Measurements from ENCODE around the gene ATN1. TPM values are rescaled to one million over a fixed set of nuclear protein-coding genes. Genes with fewer than 3 reads are reported as not detected.

ATN1 gene
- total RNA-seq, 1 experiment from 2014 or later: 2.2 TPM

- no peak for DNase-seq (ENCODE audit: low spot score)
- in situ Hi-C loops (cut with HindIII; ENCODE audit: low sequenced_read_pairs): no loop called here
These were observed 36.1 kb downstream of the ATN1 start for GRCh38 chr12:6963791-6964413.

- in situ Hi-C loops (cut with HindIII; ENCODE audit: low sequenced_read_pairs): no loop called here
These were observed 36.9 kb downstream of the ATN1 start for GRCh38 chr12:6964605-6965025.

GRCh38 chr12:6965026-6965661 lies 37.4 kb downstream of the ATN1 start:
- peak; percentile 89 for DNase-seq (ENCODE audit: low spot score)
- in situ Hi-C loops (cut with HindIII; ENCODE audit: low sequenced_read_pairs): no loop called here

More at GRCh38 chr12:6964605-6965025, 36.9 kb downstream of the ATN1 start:
- no peak for DNase-seq (ENCODE audit: low spot score)

DNA sequence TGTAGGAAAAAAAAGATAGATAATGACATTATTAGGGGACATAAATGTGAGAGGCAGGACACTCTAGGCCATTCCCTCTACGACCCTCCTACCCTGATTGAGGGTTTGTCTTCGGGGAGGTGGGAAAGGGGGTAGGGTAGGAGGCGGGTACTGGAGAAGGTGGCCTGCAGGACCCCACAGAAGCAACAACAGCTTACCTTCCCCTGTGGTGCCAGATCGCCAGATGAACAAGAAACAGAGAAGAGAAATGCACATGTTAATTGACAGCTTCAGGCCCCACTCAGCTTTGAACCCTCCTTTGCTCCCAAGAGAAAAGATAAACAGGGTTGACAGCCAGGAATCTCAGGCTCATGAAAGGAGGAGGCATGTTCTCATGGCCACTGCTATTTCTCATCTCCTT lies 38.0 kb downstream of the ATN1 start:
- DNase-seq (ENCODE audit: low spot score): no peak
- in situ Hi-C loops (cut with HindIII; ENCODE audit: low sequenced_read_pairs): no loop called here

- DNase-seq (ENCODE audit: low spot score): no peak
- in situ Hi-C loops (cut with HindIII; ENCODE audit: low sequenced_read_pairs): no loop called here
These were observed 38.6 kb downstream of the ATN1 start for GRCh38 chr12:6966351-6966750.

GRCh38 chr12:6967651-6968100 lies 39.9 kb downstream of the ATN1 start:
- in situ Hi-C loops (cut with HindIII; ENCODE audit: low sequenced_read_pairs): no loop called here
- DNase-seq (ENCODE audit: low spot score): no peak

- in situ Hi-C loops (cut with HindIII; ENCODE audit: low sequenced_read_pairs): no loop called here
- no peak for DNase-seq (ENCODE audit: low spot score)
These were observed 40.7 kb downstream of the ATN1 start for GRCh38 chr12:6968426-6968825.

GRCh38 chr12:6970096-6970527 lies 42.4 kb downstream of the ATN1 start:
- in situ Hi-C loops (cut with HindIII; ENCODE audit: low sequenced_read_pairs): no loop called here

GRCh38 chr12:6974180-6974579 lies 46.4 kb downstream of the ATN1 start:
- in situ Hi-C loops (cut with HindIII; ENCODE audit: low sequenced_read_pairs): no loop called here
- DNase-seq (ENCODE audit: low spot score): no peak

More at GRCh38 chr12:6970096-6970527, 42.4 kb downstream of the ATN1 start:
- no peak for DNase-seq (ENCODE audit: low spot score)

- in situ Hi-C loops (cut with HindIII; ENCODE audit: low sequenced_read_pairs): no loop called here
- no peak for DNase-seq (ENCODE audit: low spot score)
These were observed 47.7 kb downstream of the ATN1 start for GRCh38 chr12:6975297-6976032.

DNA sequence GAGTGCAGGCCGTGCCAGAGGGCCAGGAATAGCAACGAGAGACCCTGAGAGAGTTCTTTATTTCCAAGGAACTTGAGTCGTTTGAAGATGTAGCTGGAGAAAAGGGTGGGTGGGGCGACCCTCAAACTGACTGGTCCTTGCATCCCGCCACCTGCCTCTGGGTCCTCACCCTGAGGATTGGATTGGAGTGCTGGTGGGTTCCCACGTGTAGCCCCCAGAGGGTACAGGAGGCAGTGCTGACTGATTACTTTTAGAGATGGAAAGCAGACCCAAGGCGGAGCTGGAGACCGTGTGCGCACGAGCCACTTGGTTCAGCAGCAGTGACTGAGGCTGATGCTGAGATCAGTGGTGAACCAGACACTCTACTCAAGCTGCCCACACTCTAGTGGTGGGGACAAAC lies 49.9 kb downstream of the ATN1 start:
- no peak for DNase-seq (ENCODE audit: low spot score)
- in situ Hi-C loops (cut with HindIII; ENCODE audit: low sequenced_read_pairs): no loop called here

- no peak for DNase-seq (ENCODE audit: low spot score)
- in situ Hi-C loops (cut with HindIII; ENCODE audit: low sequenced_read_pairs): no loop called here
These were observed 50.4 kb downstream of the ATN1 start for GRCh38 chr12:6978188-6978587.

DNA sequence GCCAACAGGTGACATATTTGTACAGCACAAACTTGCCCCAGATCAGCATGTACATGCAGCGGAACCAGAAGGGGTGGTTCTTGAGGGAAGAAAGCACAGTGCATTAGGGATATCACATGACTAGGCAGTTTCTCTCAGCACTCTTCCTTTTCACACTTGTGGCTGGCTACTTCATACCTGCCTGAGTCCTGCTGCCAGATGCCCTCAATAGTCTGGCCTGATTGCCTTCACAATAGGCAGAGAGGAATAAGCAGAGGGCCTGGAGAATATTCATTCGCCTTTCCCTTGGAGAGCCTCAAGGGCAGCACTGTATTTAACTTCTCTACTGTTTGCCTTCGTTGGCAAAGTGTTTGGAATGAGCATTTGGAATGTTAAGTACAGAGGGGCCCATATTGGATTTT lies 50.9 kb downstream of the ATN1 start:
- no peak for DNase-seq (ENCODE audit: low spot score)
- in situ Hi-C loops (cut with HindIII; ENCODE audit: low sequenced_read_pairs): no loop called here

- DNase-seq (ENCODE audit: low spot score): no peak
- in situ Hi-C loops (cut with HindIII; ENCODE audit: low sequenced_read_pairs): no loop called here
These were observed 51.3 kb downstream of the ATN1 start for GRCh38 chr12:6979021-6979420.

GRCh38 chr12:6979453-6979852 lies 51.7 kb downstream of the ATN1 start:
- in situ Hi-C loops (cut with HindIII; ENCODE audit: low sequenced_read_pairs): no loop called here
- DNase-seq (ENCODE audit: low spot score): no peak

DNA sequence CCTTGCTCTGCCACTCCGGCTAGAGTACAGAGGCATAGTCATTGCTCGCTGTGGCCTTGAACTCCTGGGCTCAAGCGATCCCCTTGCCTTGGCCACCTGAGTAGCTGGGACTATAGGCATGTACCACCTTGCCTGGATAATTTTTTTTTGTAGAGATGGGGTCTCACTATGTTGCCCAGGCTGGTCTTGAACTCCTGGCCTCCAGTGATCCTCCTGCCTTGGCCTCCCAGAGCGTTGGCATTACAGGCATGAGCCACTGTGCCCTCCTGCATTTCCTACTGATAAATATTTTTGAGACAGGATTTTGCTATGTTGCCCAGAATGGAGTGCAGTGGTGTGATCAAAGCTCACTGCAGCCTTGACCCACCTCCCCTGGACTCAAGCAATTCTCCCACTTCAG lies 52.3 kb downstream of the ATN1 start:
- in situ Hi-C loops (cut with HindIII; ENCODE audit: low sequenced_read_pairs): no loop called here
- DNase-seq (ENCODE audit: low spot score): no peak

DNA sequence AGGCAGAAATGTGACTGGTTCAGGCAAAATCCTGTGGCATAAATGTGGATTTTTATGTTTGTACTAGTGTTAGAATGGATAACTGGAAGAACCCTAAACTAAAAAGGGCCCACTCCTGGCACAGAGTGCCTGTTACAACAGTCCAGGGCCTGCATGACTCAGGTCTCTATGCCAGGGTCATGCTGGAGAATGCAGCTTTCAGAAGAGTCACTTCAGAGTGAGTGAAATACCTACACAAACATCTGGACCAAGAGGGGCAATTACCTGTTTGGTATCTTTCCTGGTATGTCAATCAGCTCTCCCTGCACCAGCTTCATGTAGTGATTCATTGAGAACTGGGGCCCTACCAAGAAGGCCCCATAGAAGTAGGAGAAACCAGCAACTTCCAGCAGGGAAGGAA lies 53.0 kb downstream of the ATN1 start:
- DNase-seq (ENCODE audit: low spot score): no peak
- in situ Hi-C loops (cut with HindIII; ENCODE audit: low sequenced_read_pairs): no loop called here

DNA sequence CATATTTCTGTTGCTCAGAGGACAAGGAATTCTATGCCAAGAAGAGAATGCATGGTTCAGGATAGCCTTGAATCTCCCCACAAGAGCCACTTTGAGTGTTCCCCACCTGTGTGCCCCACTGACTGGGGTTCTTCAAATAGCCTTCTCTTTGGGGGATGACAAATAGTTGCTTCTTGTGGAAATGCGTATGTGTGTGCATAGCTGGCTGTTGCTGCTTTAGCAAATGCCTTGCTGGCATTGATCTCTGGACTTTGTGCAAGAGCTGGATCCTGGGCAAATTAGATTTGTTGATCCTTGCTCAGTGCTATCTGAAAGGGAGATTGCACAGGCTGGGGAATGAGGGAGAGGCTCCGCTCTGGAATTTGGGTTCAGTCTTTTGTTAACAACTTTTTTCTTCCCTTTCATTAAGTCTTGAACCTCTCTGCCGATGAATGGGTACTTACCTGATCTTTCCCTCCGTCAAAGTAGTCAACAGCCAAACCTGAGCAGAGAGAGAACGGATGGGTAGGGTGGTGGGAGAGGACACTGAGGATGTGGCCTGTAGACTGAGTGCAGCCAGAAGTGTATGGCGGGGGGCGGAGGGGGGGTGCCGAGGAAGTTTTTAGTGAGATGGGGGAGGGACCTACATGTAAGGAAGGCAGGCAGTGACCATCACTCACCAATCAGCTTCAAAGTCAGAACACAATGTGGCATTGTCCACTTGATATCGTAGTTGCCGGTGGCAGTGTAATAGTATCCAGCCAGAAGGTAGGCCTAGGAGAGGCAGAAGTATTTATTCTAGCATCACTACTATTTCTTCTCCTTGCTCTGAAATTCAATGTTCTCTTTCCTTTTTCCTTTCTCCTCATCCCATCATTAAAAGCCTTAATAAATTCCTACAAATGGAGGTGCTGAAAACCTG lies 53.6 kb downstream of the ATN1 start:
- no peak for DNase-seq (ENCODE audit: low spot score)
- in situ Hi-C loops (cut with HindIII; ENCODE audit: low sequenced_read_pairs): no loop called here

- in situ Hi-C loops (cut with HindIII; ENCODE audit: low sequenced_read_pairs): no loop called here
- no peak for DNase-seq (ENCODE audit: low spot score)
These were observed 54.8 kb downstream of the ATN1 start for GRCh38 chr12:6982532-6982931.

All from G401 (cell line).